H9 (cell line): ENCODE data around the gene CCDC177. TPM values are rescaled to one million over a fixed set of nuclear protein-coding genes. Genes with fewer than 3 reads are reported as not detected.

Experiments
- DNase-seq: peaks from one replicate; pipeline ENCODE4 v3.0.0-alpha.2; 2017
- H2AFZ ChIP-seq: one replicate; pipeline ENCODE4 v1.6.1; 2013; ENCODE audit warnings: mild to moderate bottlenecking, low read length, control low read depth, moderate library complexity
- H2AK5ac ChIP-seq: 2 replicates; pipeline ENCODE4 v1.6.1; 2013; ENCODE audit warnings: low read length, control low read depth, mixed read lengths; ENCODE audit not compliant: insufficient read length
- H2BK120ac ChIP-seq: one replicate; pipeline ENCODE4 v1.6.1; 2013; ENCODE audit warnings: low read depth, mild to moderate bottlenecking, low read length, control low read depth, inconsistent platforms; ENCODE audit not compliant: poor library complexity, severe bottlenecking
- H2BK12ac ChIP-seq: 2 replicates; pipeline ENCODE4 v1.6.1; 2013; ENCODE audit warnings: low read length, control low read depth, mixed read lengths, low read depth; ENCODE audit not compliant: insufficient read length
- H2BK15ac ChIP-seq: 2 replicates; pipeline ENCODE4 v1.6.1; 2013; ENCODE audit warnings: low read depth, low read length, control low read depth
- H2BK20ac ChIP-seq: one replicate; pipeline ENCODE4 v1.6.1; 2013; ENCODE audit warnings: low read depth, mild to moderate bottlenecking, low read length, control low read depth, inconsistent platforms; ENCODE audit not compliant: poor library complexity, severe bottlenecking
- H2BK5ac ChIP-seq: 2 replicates; pipeline ENCODE4 v1.6.1; 2013; ENCODE audit warnings: low read length, control low read depth, mixed read lengths; ENCODE audit not compliant: insufficient read length
- H3K14ac ChIP-seq: 2 replicates; pipeline ENCODE4 v1.6.1; 2013; ENCODE audit warnings: low read length, control low read depth; ENCODE audit not compliant: insufficient read depth
- H3K18ac ChIP-seq: 2 replicates; pipeline ENCODE4 v1.6.1; 2013; ENCODE audit warnings: low read depth, mild to moderate bottlenecking, mixed read lengths, low read length, control low read depth; ENCODE audit not compliant: insufficient read length
- H3K23ac ChIP-seq: 2 replicates; pipeline ENCODE4 v1.6.1; 2013; ENCODE audit warnings: low read length, control low read depth, mixed read lengths, low read depth; ENCODE audit not compliant: insufficient read length
- H3K23me2 ChIP-seq: 2 replicates; pipeline ENCODE4 v1.6.1; 2013; ENCODE audit warnings: low read depth, mild to moderate bottlenecking, mixed read lengths, low read length, control low read depth; ENCODE audit not compliant: insufficient read length, poor library complexity, severe bottlenecking
- H3K27ac ChIP-seq: 2 replicates; pipeline ENCODE4 v1.5.1; 2013; ENCODE audit warnings: low read length, control low read depth, mixed read lengths, low read depth; ENCODE audit not compliant: insufficient read length
- H3K27me3 ChIP-seq: 2 replicates; pipeline ENCODE4 v1.6.1; 2013; ENCODE audit warnings: low read length, control low read depth, inconsistent platforms; ENCODE audit not compliant: insufficient read depth
- H3K4ac ChIP-seq: 2 replicates; pipeline ENCODE4 v1.6.1; 2013; ENCODE audit warnings: low read depth, mild to moderate bottlenecking, control low read depth, inconsistent platforms, low read length, moderate library complexity
- H3K4me1 ChIP-seq: 2 replicates; pipeline ENCODE4 v1.6.1; 2013; ENCODE audit warnings: low read length, control low read depth, inconsistent platforms; ENCODE audit not compliant: insufficient read depth
- H3K4me2 ChIP-seq: 2 replicates; pipeline ENCODE4 v1.6.1; 2013; ENCODE audit warnings: low read length, control low read depth, mixed read lengths; ENCODE audit not compliant: insufficient read length, insufficient read depth
- H3K56ac ChIP-seq: 2 replicates; pipeline ENCODE4 v1.6.1; 2013; ENCODE audit warnings: low read depth, mild to moderate bottlenecking, mixed read lengths, low read length, control low read depth; ENCODE audit not compliant: insufficient read length
- H3K79me1 ChIP-seq: 2 replicates; pipeline ENCODE4 v1.6.1; 2013; ENCODE audit warnings: low read depth, mild to moderate bottlenecking, moderate library complexity, low read length, control low read depth, inconsistent platforms; ENCODE audit not compliant: insufficient read depth, poor library complexity, severe bottlenecking
- H3K79me2 ChIP-seq: 2 replicates; pipeline ENCODE4 v1.6.1; 2013; ENCODE audit warnings: low read length, control low read depth, inconsistent platforms; ENCODE audit not compliant: insufficient read depth
- H3K9ac ChIP-seq: 2 replicates; pipeline ENCODE4 v1.6.1; 2013; ENCODE audit warnings: low read length, control low read depth, mixed read lengths; ENCODE audit not compliant: insufficient read length; ENCODE audit errors: extremely low read depth
- H3K9me3 ChIP-seq: one replicate; pipeline ENCODE4 v1.6.1; 2013; ENCODE audit warnings: low read depth, low read length, inconsistent platforms; ENCODE audit not compliant: control insufficient read depth
- H3T11ph ChIP-seq: one replicate; pipeline ENCODE4 v1.6.1; 2013; ENCODE audit warnings: mild to moderate bottlenecking, low read length, control low read depth, inconsistent platforms
- H4K20me1 ChIP-seq: one replicate; pipeline ENCODE4 v1.6.1; 2013; ENCODE audit not compliant: control insufficient read depth, insufficient read length, insufficient read depth
- H4K5ac ChIP-seq: 2 replicates; pipeline ENCODE4 v1.6.1; 2013; ENCODE audit warnings: low read depth, mild to moderate bottlenecking, mixed read lengths, low read length, control low read depth; ENCODE audit not compliant: insufficient read length
- H4K8ac ChIP-seq: replicated peaks from 2 replicates; pipeline ENCODE4 v1.6.1; 2013; ENCODE audit warnings: low read length, control low read depth, mixed read lengths, low read depth; ENCODE audit not compliant: insufficient read length
- H4K91ac ChIP-seq: 2 replicates; pipeline ENCODE4 v1.6.1; 2013; ENCODE audit warnings: low read depth, mild to moderate bottlenecking, moderate library complexity, mixed read lengths, low read length, control low read depth; ENCODE audit not compliant: insufficient read length
- H3K27ac Mint-ChIP-seq, 3 experiments: 2 replicates in 2 of 3; 3 replicates in 1 of 3; pipeline ENCODE4 v1.8.0; 2020 to 2021; ENCODE audit warnings: mixed read lengths in 3 of 3, mild to moderate bottlenecking in 1 of 3, moderate library complexity in 1 of 3
- H3K27me3 Mint-ChIP-seq: 2 replicates; pipeline ENCODE4 v1.8.0; 2021; ENCODE audit warnings: low read depth, mild to moderate bottlenecking, moderate library complexity, mixed read lengths
- H3K36me3 Mint-ChIP-seq, 3 experiments: 2 replicates in 2 of 3; 3 replicates in 1 of 3; pipeline ENCODE4 v1.8.0; 2020 to 2021; ENCODE audit warnings: low read depth in 3 of 3, mixed read lengths in 3 of 3; ENCODE audit not compliant: insufficient read depth in 1 of 3
- H3K4me1 Mint-ChIP-seq, 2 experiments: 2 replicates each; pipeline ENCODE4 v1.8.0; 2020; ENCODE audit warnings: mixed read lengths in 2 of 2
- H3K4me3 Mint-ChIP-seq, 2 experiments: 2 replicates in 1 of 2; 3 replicates in 1 of 2; pipeline ENCODE4 v1.8.0; 2020 to 2021; ENCODE audit warnings: mild to moderate bottlenecking in 2 of 2, mixed read lengths in 2 of 2, moderate library complexity in 1 of 2
- H3K9me3 Mint-ChIP-seq, 2 experiments: 2 replicates in 1 of 2; 3 replicates in 1 of 2; pipeline ENCODE4 v1.8.0; 2020; ENCODE audit warnings: mild to moderate bottlenecking in 2 of 2, mixed read lengths in 2 of 2, moderate library complexity in 1 of 2
- total RNA-seq: library from RNA; stranded (reverse); gene quantifications from 2 replicates; pipeline ENCODE4 v1.2.1, GENCODE V29; 2021
- TF ChIP-seq, protein P1 (sequence below): fragments of 200-600 bp; sonication (generic); conservative IDR thresholded peaks from 3 replicates; pipeline ENCODE4 v1.8.0; 2021; ENCODE audit warnings: antibody characterized with exemption, mild to moderate bottlenecking

CCDC177 gene
- total RNA-seq, 1 experiment from 2014 or later: 6.1 TPM

DNA sequence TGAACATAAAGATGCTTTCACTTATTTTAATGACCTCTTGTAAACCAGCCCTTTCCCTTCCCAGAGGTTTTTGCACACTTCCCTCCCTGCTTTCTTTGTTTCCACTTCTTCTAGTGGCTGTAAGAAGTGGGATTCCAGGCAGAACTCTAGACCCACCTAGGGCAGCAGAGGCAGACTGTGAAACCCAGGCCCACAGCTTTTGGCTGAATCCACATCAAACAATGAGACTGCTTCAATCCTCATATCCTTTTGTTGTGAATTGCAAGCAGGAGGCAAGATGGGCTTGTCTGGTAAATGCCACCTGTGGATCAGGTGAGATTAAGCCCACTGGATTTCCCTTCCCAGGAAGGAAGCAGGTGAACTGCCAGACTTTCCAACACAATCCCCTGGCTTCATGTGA is 12.8 kb downstream of the CCDC177 start:
- no peak overlapping the region for H2BK15ac ChIP-seq
- H2AK5ac ChIP-seq: no peak overlapping the region
- Mint-ChIP-seq H3K4me3 (no peak overlapping the region), H3K27ac (peak overlapping the region; percentile 27 to 79 (median 55); a peak in 6 of 7 replicates), H3K4me1 (peaks cover 30% of the 10 kb centered on the region in 2 experiments), H3K36me3 (no peaks in the 10 kb centered on the region), H3K9me3 (no peaks in the 10 kb centered on the region; a peak in 1 of 5 replicates), H3K27me3 (no peaks in the 10 kb centered on the region)
- H3K4me1 ChIP-seq: peaks cover 2% of the 10 kb centered on the region; the same call in 1 of the 2 replicates
- H3K4ac ChIP-seq: no peak overlapping the region
- no peaks in the 10 kb centered on the region for H3K79me2 ChIP-seq
- no peaks in the 10 kb centered on the region for H4K20me1 ChIP-seq
- no peak overlapping the region for H4K5ac ChIP-seq
- H3K27me3 ChIP-seq: no peaks in the 10 kb centered on the region
- TF ChIP-seq, protein P1, sequence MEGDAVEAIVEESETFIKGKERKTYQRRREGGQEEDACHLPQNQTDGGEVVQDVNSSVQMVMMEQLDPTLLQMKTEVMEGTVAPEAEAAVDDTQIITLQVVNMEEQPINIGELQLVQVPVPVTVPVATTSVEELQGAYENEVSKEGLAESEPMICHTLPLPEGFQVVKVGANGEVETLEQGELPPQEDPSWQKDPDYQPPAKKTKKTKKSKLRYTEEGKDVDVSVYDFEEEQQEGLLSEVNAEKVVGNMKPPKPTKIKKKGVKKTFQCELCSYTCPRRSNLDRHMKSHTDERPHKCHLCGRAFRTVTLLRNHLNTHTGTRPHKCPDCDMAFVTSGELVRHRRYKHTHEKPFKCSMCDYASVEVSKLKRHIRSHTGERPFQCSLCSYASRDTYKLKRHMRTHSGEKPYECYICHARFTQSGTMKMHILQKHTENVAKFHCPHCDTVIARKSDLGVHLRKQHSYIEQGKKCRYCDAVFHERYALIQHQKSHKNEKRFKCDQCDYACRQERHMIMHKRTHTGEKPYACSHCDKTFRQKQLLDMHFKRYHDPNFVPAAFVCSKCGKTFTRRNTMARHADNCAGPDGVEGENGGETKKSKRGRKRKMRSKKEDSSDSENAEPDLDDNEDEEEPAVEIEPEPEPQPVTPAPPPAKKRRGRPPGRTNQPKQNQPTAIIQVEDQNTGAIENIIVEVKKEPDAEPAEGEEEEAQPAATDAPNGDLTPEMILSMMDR: no peak
- no peak overlapping the region for H4K91ac ChIP-seq
- no peaks in the 10 kb centered on the region for H3K9me3 ChIP-seq
- H3K18ac ChIP-seq: no peak overlapping the region
- no peak overlapping the region for H3K56ac ChIP-seq
- no peak overlapping the region for H2BK5ac ChIP-seq
- H3T11ph ChIP-seq: no peak overlapping the region
- H4K8ac ChIP-seq: no peak overlapping the region
- H3K79me1 ChIP-seq: no peaks in the 10 kb centered on the region
- no peak overlapping the region for H3K23ac ChIP-seq
- H2AFZ ChIP-seq: no peak overlapping the region
- H3K9ac ChIP-seq: no peak overlapping the region
- no peaks in the 10 kb centered on the region for H3K23me2 ChIP-seq
- H3K4me2 ChIP-seq: no peak overlapping the region
- no peak overlapping the region for H2BK120ac ChIP-seq
- no peak overlapping the region for H2BK20ac ChIP-seq
- no peak overlapping the region for H3K14ac ChIP-seq
- H3K27ac ChIP-seq: no peak overlapping the region
- DNase-seq: no peak
- H2BK12ac ChIP-seq: no peak overlapping the region
